ENCODE data around the gene GCHFR. TPM values are rescaled to one million over a fixed set of nuclear protein-coding genes. Genes with fewer than 3 reads are reported as not detected.

The GCHFR gene
- total RNA-seq, 2 experiments from 2014 or later = 13.5 to 14.8 TPM

GRCh38 chr15:40790718-40791117, 26.9 kb downstream of the GCHFR start:
- no peaks in the 10 kb centered on the region for H3K9me3 Mint-ChIP-seq
- Histone ChIP-seq H3K4me3 (ENCODE audit: low read length) (no peak overlapping the region), H3K9me3 (ENCODE audit: control insufficient read depth in 1 of 2, insufficient read depth in 1 of 2, low read length in 2 of 2) (no peaks in the 10 kb centered on the region), H3K4me1 (ENCODE audit: insufficient read depth, low read length) (peaks cover 25% of the 10 kb centered on the region), H3K27me3 (ENCODE audit: control insufficient read depth in 1 of 2, insufficient read depth in 2 of 2, low read length in 2 of 2) (no peaks in the 10 kb centered on the region), H3K36me3 (ENCODE audit: insufficient read depth, low read length) (peaks cover 6% of the 10 kb centered on the region), H3K27ac (ENCODE audit: low read depth in 1 of 2, low read length in 2 of 2) (no peak overlapping the region)
- no peak overlapping the region for H3K4me3 Mint-ChIP-seq
- H3K36me3 Mint-ChIP-seq (ENCODE audit: low read depth) = peaks cover 14% of the 10 kb centered on the region
- no peak for TF ChIP-seq CTCF (IDR thresholded peaks at IDR 0.05)
- POLR2A ChIA-PET = interaction anchor here (1.3 kb wide), 1 partner anchor 17 kb away, joined by 4 read pairs; the partner anchor contains the start of genes DNAJC17 and ZFYVE19
- H3K4me1 Mint-ChIP-seq (ENCODE audit: low read depth) = peaks cover 23% of the 10 kb centered on the region
- no peak overlapping the region for H3K27ac Mint-ChIP-seq
- ATAC-seq (ENCODE audit: poor library complexity) = no peak
- intact Hi-C loops (cut with DNase I, micrococcal nuclease) = no loop called here
- H3K27me3 Mint-ChIP-seq = no peaks in the 10 kb centered on the region
- DNase-seq = no peak
- CTCF ChIA-PET = interaction anchor here (1.0 kb wide), 1 partner anchor 111 kb away, joined by 3 read pairs; no protein-coding TSS in a partner anchor

GRCh38 chr15:40792394-40792793, 28.5 kb downstream of the GCHFR start:
- no peak for TF ChIP-seq CTCF (IDR thresholded peaks at IDR 0.05)
- Mint-ChIP-seq H3K4me3 (no peak overlapping the region), H3K27ac (no peak overlapping the region), H3K9me3 (no peaks in the 10 kb centered on the region), H3K27me3 (no peaks in the 10 kb centered on the region), H3K36me3 (ENCODE audit: low read depth) (peaks cover 14% of the 10 kb centered on the region), H3K4me1 (ENCODE audit: low read depth) (peaks cover 18% of the 10 kb centered on the region)
- ChIA-PET CTCF (interaction anchor here (1.9 kb wide), 1 partner anchor 10 kb away, joined by 5 read pairs; no protein-coding TSS in a partner anchor), POLR2A (no interaction called here)
- intact Hi-C loops (cut with DNase I, micrococcal nuclease) = no loop called here
- Histone ChIP-seq H3K4me1 (ENCODE audit: insufficient read depth, low read length) (peaks cover 19% of the 10 kb centered on the region), H3K27ac (ENCODE audit: low read depth in 1 of 2, low read length in 2 of 2) (no peak overlapping the region), H3K27me3 (ENCODE audit: control insufficient read depth in 1 of 2, insufficient read depth in 2 of 2, low read length in 2 of 2) (no peaks in the 10 kb centered on the region), H3K9me3 (ENCODE audit: control insufficient read depth in 1 of 2, insufficient read depth in 1 of 2, low read length in 2 of 2) (no peaks in the 10 kb centered on the region), H3K36me3 (ENCODE audit: insufficient read depth, low read length) (peaks cover 13% of the 10 kb centered on the region), H3K4me3 (ENCODE audit: low read length) (no peak overlapping the region)
- ATAC-seq (ENCODE audit: poor library complexity) (no peak), DNase-seq (no peak)

- ATAC-seq (ENCODE audit: poor library complexity) (no peak), DNase-seq (no peak)
- Mint-ChIP-seq H3K36me3 (ENCODE audit: low read depth) (peaks cover 21% of the 10 kb centered on the region), H3K9me3 (no peaks in the 10 kb centered on the region), H3K4me3 (no peak overlapping the region), H3K27ac (no peak overlapping the region), H3K27me3 (no peaks in the 10 kb centered on the region), H3K4me1 (ENCODE audit: low read depth) (peaks cover 16% of the 10 kb centered on the region)
- Histone ChIP-seq H3K27ac (ENCODE audit: low read depth in 1 of 2, low read length in 2 of 2) (no peak overlapping the region), H3K4me3 (ENCODE audit: low read length) (no peak overlapping the region), H3K36me3 (ENCODE audit: insufficient read depth, low read length) (peaks cover 13% of the 10 kb centered on the region), H3K4me1 (ENCODE audit: insufficient read depth, low read length) (peaks cover 10% of the 10 kb centered on the region), H3K9me3 (ENCODE audit: control insufficient read depth in 1 of 2, insufficient read depth in 1 of 2, low read length in 2 of 2) (no peaks in the 10 kb centered on the region), H3K27me3 (ENCODE audit: control insufficient read depth in 1 of 2, insufficient read depth in 2 of 2, low read length in 2 of 2) (no peaks in the 10 kb centered on the region)
- CTCF ChIA-PET = interaction anchor here (1.9 kb wide), 1 partner anchor 11 kb away, joined by 5 read pairs; no protein-coding TSS in a partner anchor
- no peak for TF ChIP-seq CTCF (IDR thresholded peaks at IDR 0.05)
- intact Hi-C loops (cut with DNase I, micrococcal nuclease) = no loop called here
- POLR2A ChIA-PET = no interaction called here
Measured at GRCh38 chr15:40793216-40793989, 29.5 kb downstream of the GCHFR start.

Data from CD4-positive, alpha-beta T cell (primary cell).